Fibroblast of peridontal ligament (primary cell): Measurements from ENCODE around the gene ANKRD12.
"Not testable (repeated sequence)": the region's sequence is repeated elsewhere in the genome, so short reads cannot be mapped to it uniquely, and the experiment has no call there.

Source experiments
- DNase-seq: peaks from one replicate; pipeline ENCODE4 v3.0.0-alpha.2; 2010; ENCODE audit errors: extremely low read depth

Gene ANKRD12

GRCh38 chr18:9232977-9233376 lies 96.4 kb downstream of the ANKRD12 start:
- DNase-seq: no peak

- no peak for DNase-seq
Observed at GRCh38 chr18:9233771-9234440, 97.3 kb downstream of the ANKRD12 start.

DNA sequence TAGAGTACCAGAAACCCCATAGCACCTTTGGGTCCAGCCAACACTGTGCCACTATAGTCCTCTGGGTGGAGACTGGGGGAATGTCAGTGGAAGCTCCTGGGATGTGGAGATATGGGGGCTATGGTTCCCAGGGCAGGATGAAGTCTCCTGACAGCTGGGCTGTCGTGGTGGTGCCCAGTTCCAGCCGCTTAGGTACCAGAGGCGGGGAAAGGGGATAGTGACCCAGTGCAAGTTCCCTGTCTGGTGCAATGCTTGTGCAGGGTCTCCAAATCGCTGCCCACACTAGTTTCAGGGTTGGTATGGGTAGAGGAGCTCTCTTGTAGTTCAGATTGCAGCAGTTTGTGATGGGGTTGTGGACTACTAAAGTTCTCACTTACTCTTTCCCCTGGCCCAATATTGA lies 97.9 kb downstream of the ANKRD12 start:
- no peak for DNase-seq

DNA sequence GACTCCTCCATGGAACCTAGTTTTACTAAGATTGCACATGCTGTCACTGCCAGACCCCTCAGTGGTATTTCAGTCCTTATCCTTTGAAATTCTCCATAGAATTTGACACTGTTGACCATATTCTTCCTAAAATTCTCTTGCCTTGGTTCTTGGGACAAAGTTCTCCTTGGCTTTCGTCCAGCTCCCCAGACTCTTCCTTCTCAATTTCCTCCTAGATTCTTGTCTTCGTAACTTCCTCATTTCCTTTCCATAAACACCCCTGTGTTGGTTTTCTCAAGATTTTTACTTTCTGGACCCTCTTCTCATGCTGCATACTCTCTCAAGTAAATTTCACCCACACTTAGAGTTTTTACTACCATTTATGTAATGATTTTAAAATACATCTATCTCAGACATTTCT lies 101.4 kb downstream of the ANKRD12 start:
- no peak for DNase-seq

- DNase-seq: no peak
Observed at GRCh38 chr18:9239720-9240119, 103.1 kb downstream of the ANKRD12 start.

DNA sequence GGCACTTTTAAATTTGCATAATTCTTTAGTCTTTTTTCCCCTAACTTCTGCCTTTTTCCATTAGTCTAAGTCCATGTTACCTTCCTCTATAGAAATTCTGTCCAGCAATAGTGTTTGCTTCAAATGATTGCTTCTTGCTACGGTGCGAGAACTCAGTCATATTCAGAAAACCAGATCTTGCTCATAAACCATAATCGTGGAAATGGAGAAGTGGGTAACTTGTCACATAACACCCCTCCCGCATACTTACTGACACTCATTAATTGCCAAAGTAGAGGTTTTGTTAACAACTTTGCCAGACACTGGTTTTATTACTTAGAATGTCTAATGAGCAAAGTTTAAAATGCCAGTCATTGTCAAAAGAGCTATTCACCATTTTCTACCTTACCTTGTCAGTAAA lies 103.7 kb downstream of the ANKRD12 start:
- DNase-seq: no peak

DNA sequence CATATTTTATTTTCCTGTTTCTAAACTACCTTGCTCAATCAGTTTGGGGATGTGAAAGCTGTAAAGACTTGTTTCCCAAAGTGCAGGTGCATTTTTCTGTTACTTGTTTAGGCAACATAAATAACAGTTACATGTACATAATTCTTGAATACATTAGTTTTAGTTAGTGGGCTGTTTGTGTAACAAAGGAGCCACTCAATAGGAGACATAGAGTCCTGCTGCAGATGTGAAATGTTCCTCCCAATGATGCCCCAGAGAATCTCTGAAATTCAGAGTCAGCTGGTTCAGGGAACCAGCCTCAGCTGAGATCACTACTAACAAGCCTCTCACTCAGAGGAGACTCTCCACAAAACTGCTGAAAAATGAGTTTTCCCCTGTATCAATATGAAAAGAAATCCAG lies 106.4 kb downstream of the ANKRD12 start:
- no peak for DNase-seq

- DNase-seq: no peak
Observed at GRCh38 chr18:9244376-9244775, 107.8 kb downstream of the ANKRD12 start.

DNA sequence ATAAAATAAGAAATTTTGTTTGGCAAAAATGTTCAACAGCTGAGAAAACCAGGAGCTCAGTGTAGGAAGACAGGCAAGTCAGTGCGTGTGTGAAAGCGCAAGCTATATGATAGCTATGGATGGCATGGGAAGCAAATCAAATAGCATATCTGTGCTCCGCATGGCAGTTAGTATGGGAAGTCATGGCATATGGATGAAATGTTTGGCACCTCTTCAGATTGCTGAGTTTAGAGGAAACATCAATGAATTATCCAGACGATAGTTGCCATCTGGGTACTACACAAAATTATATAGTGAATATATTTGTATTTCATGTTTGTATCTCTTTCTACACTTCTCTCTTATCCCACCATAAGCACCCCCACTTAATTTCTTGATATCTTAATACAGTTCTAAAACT lies 112.1 kb downstream of the ANKRD12 start:
- no peak for DNase-seq

- no peak for DNase-seq
Observed at GRCh38 chr18:9249254-9249653, 112.7 kb downstream of the ANKRD12 start.

DNA sequence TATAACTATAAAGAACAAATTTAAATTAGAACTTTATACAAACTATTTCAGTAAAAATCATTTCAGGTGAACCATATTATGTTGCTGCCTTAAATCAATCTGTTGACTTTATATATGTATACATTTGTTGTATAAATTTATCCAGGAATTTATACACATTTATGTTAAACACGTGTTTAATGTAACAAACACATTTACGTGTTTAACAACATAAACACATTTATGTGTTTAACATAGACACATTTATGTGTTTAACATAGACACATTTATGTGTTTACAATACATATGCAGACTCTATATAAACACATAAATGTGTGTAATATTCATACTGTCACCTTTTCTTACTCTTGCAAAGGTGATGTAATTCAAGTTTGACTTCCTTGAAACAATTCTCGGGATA lies 122.6 kb downstream of the ANKRD12 start:
- no peak for DNase-seq

DNA sequence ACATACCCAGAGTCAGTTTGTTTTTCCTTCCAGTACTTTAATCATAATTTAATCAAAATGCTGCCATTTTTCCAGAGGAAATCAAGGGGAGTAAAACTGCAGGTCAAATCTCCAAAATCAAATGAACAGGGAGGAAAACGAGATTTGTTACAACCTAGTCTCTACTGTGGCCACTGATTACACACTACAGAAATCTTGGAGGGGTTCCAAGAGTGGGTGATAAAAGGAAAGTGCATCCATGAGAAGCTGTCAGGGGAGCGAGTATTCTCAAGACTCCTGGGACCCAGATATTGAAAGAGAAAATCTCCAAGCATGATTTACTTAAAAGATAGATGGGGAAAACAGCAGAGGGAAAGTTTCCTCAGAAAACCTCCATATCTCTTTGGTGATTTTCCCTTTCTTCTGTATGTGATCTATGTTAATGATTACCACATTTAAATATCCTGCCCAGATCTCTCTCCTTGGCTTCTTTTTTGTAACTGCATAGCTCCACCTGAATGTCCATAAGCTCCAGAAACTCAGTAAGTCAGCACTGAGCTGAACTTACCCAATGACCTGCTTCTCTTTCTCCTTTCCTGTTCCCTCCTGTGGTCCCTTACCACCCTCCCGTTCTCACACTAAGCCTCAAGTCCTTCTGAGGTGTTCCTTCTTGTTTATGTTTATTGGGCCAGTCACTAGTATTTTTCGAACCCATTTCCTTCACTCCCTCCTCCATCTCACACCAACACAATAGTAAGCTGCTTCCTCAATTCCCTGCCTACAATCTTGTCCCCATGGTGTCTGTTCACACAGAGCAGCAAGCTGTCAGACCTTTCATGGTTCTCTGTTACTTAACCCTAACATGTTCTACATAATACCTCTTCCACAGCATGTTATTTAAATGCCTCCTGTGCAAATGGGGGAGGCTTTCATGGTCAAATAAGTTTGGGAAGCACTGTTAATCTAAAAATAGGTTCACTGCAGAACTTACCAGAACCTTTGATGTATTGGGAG lies 124.1 kb downstream of the ANKRD12 start:
- peak; percentile 7 for DNase-seq

GRCh38 chr18:9263264-9263663 lies 126.7 kb downstream of the ANKRD12 start:
- no peak for DNase-seq

DNA sequence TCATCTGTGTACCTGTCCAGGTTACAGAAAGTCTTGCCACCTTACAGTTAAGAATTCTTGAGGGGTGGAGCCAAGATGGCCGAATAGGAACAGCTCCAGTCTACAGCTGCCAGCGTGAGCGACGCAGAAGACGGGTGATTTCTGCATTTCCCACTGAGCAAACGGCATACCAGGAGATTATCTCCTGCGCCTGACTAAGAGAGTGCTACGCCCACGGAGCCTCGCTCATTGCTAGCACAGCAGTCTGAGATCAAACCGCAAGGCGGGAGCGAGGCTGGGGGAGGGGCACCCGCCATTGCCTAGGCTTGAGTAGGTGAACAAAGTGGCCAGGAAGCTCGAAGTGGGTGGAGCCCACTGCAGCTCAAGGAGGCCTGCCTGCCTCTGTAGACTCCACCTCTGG lies 128.2 kb downstream of the ANKRD12 start:
- not testable (repeated sequence) for DNase-seq

- no peak for DNase-seq
Observed at GRCh38 chr18:9273221-9273620, 136.6 kb downstream of the ANKRD12 start.

DNA sequence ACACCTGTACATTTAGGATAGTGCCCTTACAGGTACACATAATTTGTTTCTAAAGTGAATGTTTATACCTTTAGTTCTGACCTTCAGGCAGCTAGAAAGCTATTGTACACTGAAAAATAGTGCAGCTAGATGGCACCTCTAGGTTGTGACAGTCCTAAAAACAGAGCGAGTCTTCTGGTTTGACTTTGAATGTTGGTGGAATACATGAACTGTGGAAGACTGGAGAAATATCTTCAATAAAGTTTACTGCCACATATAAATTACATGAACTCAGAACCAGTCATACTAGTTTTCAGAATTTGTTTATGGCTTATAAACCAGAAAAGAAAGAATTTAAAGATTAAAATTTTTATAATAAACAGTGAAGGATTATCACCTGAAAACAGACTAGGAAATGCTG lies 139.3 kb downstream of the ANKRD12 start:
- DNase-seq: no peak

- DNase-seq: no peak
Observed at GRCh38 chr18:9278028-9278427, 141.4 kb downstream of the ANKRD12 start.

DNA sequence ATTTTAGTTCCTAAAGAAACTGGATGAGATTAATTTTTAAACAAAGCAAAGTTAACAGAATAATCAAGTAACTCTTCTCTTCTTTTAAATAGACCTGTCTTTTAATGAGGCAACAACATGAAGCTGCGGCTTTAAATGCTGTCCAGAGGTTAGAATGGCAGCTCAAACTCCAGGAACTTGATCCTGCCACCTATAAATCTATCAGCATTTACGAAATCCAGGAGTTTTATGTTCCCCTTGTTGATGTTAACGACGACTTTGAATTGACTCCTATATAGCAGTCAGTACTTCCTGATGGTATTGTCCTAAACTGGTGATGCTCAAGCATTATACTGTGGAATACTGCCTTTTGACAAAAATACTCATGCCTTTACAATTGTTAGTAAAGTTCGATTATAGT lies 144.3 kb downstream of the ANKRD12 start:
- no peak for DNase-seq

DNA sequence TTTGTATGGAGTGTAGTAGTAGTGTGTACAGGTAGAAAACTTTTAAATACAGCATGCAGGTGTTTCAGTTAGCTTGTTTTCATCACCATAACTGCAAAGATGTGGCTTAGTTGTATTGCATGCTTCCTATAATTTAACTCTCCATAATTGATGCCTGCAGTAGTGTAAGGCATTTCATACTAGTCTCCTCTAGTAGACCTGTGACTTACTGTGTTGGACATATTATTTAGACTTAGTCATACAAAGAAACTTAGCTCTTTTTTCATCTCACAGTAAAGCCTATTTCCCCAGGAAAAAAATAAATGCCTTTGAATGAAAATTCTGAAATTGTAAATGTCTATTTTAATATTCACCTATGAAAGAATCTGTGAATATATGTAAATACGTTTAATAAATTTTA lies 145.2 kb downstream of the ANKRD12 start:
- DNase-seq: no peak

GRCh38 chr18:9283791-9284190 lies 147.2 kb downstream of the ANKRD12 start:
- DNase-seq: no peak

- no peak for DNase-seq
Observed at GRCh38 chr18:9285604-9286003, 149.0 kb downstream of the ANKRD12 start.

- DNase-seq: no peak
Observed at GRCh38 chr18:9287036-9287435, 150.5 kb downstream of the ANKRD12 start.

- DNase-seq: no peak
Observed at GRCh38 chr18:9289698-9290097, 153.1 kb downstream of the ANKRD12 start.
